Smooth muscle cell (in vitro differentiated cells): ENCODE data around the gene ZDHHC22. TPM values are rescaled to one million over a fixed set of nuclear protein-coding genes. Genes with fewer than 3 reads are reported as not detected.

Experiments
- DNase-seq: peaks from one replicate; lab custom pipeline; 2025; ENCODE audit not compliant: unreplicated experiment; lab: John Stamatoyannopoulos, UW
- H2AFZ ChIP-seq: fragments of 200-600 bp; sonication (generic); 2 replicates; pipeline ENCODE4 v1.6.0; 2016; ENCODE audit warnings: antibody characterized with exemption, low read depth, mild to moderate bottlenecking
- H3F3A ChIP-seq: fragments of 200-600 bp; sonication (generic); 2 replicates; pipeline ENCODE4 v1.6.0; 2017; ENCODE audit warnings: antibody characterized with exemption, low read depth
- H3K27ac ChIP-seq: fragments of 200-600 bp; sonication (generic); 2 replicates; pipeline ENCODE4 v1.5.1; 2016; ENCODE audit warnings: low read depth, mild to moderate bottlenecking
- H3K27me3 ChIP-seq: fragments of 200-600 bp; sonication (generic); 2 replicates; pipeline ENCODE4 v1.6.1; 2016; ENCODE audit warnings: low read depth, mild to moderate bottlenecking
- H3K36me3 ChIP-seq: fragments of 200-600 bp; sonication (generic); 2 replicates; pipeline ENCODE4 v1.5.1; 2016; ENCODE audit warnings: low read depth
- H3K4me1 ChIP-seq: fragments of 200-600 bp; sonication (generic); 2 replicates; pipeline ENCODE4 v1.5.1; 2016; ENCODE audit warnings: low read depth
- H3K4me2 ChIP-seq: fragments of 200-600 bp; sonication (generic); 2 replicates; pipeline ENCODE4 v1.6.0; 2016; ENCODE audit warnings: mild to moderate bottlenecking
- H3K4me3 ChIP-seq: fragments of 200-600 bp; sonication (generic); 2 replicates; pipeline ENCODE4 v1.5.1; 2016; ENCODE audit warnings: mild to moderate bottlenecking
- H3K79me2 ChIP-seq: fragments of 200-600 bp; sonication (generic); 2 replicates; pipeline ENCODE4 v1.6.0; 2016; ENCODE audit warnings: low read depth, mild to moderate bottlenecking
- H3K9ac ChIP-seq: fragments of 200-600 bp; sonication (generic); 2 replicates; pipeline ENCODE4 v1.6.0; 2016; ENCODE audit warnings: low read depth
- H3K9me3 ChIP-seq: fragments of 200-600 bp; sonication (generic); replicated peaks from 2 replicates; pipeline ENCODE4 v1.5.1; 2016; ENCODE audit warnings: low read depth
- H4K20me1 ChIP-seq: fragments of 200-600 bp; sonication (generic); 2 replicates; pipeline ENCODE4 v1.6.0; 2016; ENCODE audit warnings: low read depth
- CTCF ChIP-seq: fragments of 200-600 bp; sonication (generic); IDR thresholded peaks from 2 replicates; pipeline ENCODE4 v1.5.1; 2017; ENCODE audit warnings: borderline replicate concordance, mild to moderate bottlenecking, antibody characterized with exemption; ENCODE audit not compliant: insufficient read depth, poor library complexity, severe bottlenecking
- WGBS: methylation state at CpG from one replicate; pipeline ENCODE4 v1.1.7; 2016; ENCODE audit warnings: low lambda C conversion rate; 5-methylcytosine and 5-hydroxymethylcytosine counted together
- polyA plus RNA-seq: library from polyadenylated mRNA; unstranded; fragments of >200 nt; fragmentation: Nextera tagmentation; extraction: Ambion mirVana; gene quantifications from 2 replicates; pipeline ENCODE4 v1.2.1, GENCODE V29; 2016
- total RNA-seq: library from RNA; depleted of rRNA; stranded (reverse); fragments of >200 nt; gene quantifications from 2 replicates; pipeline ENCODE4 v1.2.3, GENCODE V29; 2014

The ZDHHC22 gene
- total and polyA plus RNA-seq, 2 experiments from 2014 or later: not detected

DNA sequence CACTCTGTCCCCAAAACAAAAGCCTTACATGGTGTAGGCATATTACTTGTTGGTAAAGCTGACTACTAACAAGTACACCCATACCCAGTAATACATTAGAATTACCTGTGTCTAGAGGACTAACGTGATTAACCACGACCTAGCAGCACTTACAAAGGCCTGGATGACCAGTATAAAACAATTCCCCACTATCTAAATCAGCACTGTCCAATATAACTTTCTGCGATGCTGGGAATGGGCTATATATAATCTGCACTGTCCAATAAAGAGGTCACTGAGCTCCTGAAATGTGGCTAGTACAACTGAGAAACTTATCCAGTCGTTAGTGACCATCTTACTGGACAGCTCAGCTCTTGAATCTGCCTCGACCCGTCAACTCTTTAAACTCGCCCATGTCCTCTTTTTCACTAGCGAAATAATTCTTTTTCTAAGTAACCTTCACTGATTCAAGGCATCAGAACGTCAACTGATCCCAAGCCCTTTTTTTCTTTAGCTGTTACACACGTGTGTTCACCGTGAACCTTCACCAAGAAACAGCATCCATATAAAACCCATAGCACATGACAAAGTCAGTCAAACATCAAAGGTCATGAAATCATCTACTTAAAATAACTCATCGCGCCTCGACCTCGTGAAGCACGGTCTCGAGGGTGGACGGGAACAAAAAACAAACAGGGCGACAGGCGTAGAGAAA, 44.4 kb downstream of the ZDHHC22 start:
- DNase-seq: no peak
- H3K9me3 ChIP-seq: no peaks in the 10 kb centered on the region
- no peaks in the 10 kb centered on the region for H3K27me3 ChIP-seq
- H3K4me1 ChIP-seq: peaks cover 20% of the 10 kb centered on the region
- no peaks in the 10 kb centered on the region for H3K36me3 ChIP-seq
- H4K20me1 ChIP-seq: no peaks in the 10 kb centered on the region
- H3K79me2 ChIP-seq: peaks cover 29% of the 10 kb centered on the region
- peak overlapping the region; percentile 96 for H3K27ac ChIP-seq
- H3K9ac ChIP-seq: peak overlapping the region; percentile 95
- peak overlapping the region; percentile 91 for H2AFZ ChIP-seq
- no peak for TF ChIP-seq CTCF
- peaks cover 6% of the 10 kb centered on the region for H3F3A ChIP-seq
- peak overlapping the region; percentile 75 for H3K4me3 ChIP-seq
- peak overlapping the region; percentile 91 for H3K4me2 ChIP-seq
- 5% methylated on average over 20 of the region's 20 CpGs for WGBS

DNA sequence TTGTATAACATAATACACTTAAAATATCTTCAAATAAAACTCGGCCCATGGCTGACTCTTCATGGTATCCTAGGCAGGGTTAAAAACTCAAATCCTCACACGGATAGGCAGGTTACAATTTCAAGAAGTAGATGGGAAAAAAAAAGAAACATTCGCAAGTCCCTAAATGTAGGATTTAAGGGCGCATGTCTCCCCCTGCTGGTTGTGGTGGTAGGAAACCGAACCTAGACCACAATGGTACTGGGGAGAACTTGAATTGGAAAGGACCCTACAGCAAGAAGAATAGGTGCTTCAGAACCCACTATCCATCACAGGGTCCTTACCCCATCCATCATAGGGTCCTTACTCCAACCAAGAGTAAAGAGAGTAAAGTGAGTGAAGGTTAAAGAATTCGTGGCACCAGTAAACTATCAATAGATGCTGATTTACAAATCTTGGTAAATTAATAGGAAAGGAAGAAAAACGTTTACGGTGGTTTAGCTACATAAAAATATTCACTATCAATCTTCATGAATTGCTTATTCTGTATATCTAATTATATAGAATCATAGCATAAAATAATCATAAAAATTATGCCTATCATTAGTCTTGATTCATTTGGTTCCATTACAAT, 46.8 kb downstream of the ZDHHC22 start:
- no peaks in the 10 kb centered on the region for H3K36me3 ChIP-seq
- peaks cover 19% of the 10 kb centered on the region for H3K4me1 ChIP-seq
- H3K27ac ChIP-seq: no peak overlapping the region
- peaks cover 6% of the 10 kb centered on the region for H3K79me2 ChIP-seq
- DNase-seq: peak; percentile 19
- peaks cover 6% of the 10 kb centered on the region for H3F3A ChIP-seq
- no peaks in the 10 kb centered on the region for H3K9me3 ChIP-seq
- WGBS: 25% methylated on average over 8 of the region's 8 CpGs
- H4K20me1 ChIP-seq: no peaks in the 10 kb centered on the region
- peak; percentile 84 for TF ChIP-seq CTCF
- H2AFZ ChIP-seq: no peak overlapping the region
- H3K9ac ChIP-seq: no peak overlapping the region
- H3K27me3 ChIP-seq: no peaks in the 10 kb centered on the region
- no peak overlapping the region for H3K4me3 ChIP-seq
- no peak overlapping the region for H3K4me2 ChIP-seq

GRCh38 chr14:77092676-77093075, 48.9 kb downstream of the ZDHHC22 start:
- WGBS: 99% methylated on average over 3 of the region's 3 CpGs
- no peak overlapping the region for H3K4me3 ChIP-seq
- H3K79me2 ChIP-seq: no peaks in the 10 kb centered on the region
- peaks cover 4% of the 10 kb centered on the region for H3F3A ChIP-seq
- no peaks in the 10 kb centered on the region for H3K27me3 ChIP-seq
- H2AFZ ChIP-seq: no peak overlapping the region
- no peaks in the 10 kb centered on the region for H4K20me1 ChIP-seq
- no peaks in the 10 kb centered on the region for H3K9me3 ChIP-seq
- H3K27ac ChIP-seq: no peak overlapping the region
- no peak overlapping the region for H3K4me2 ChIP-seq
- no peaks in the 10 kb centered on the region for H3K36me3 ChIP-seq
- TF ChIP-seq CTCF: no peak
- DNase-seq: no peak
- H3K4me1 ChIP-seq: peaks cover 13% of the 10 kb centered on the region
- no peak overlapping the region for H3K9ac ChIP-seq

GRCh38 chr14:77091518-77091917, 50.1 kb downstream of the ZDHHC22 start:
- no peak overlapping the region for H3K4me2 ChIP-seq
- H3K36me3 ChIP-seq: no peaks in the 10 kb centered on the region
- no peaks in the 10 kb centered on the region for H3K9me3 ChIP-seq
- no peaks in the 10 kb centered on the region for H4K20me1 ChIP-seq
- DNase-seq: no peak
- H2AFZ ChIP-seq: no peak overlapping the region
- no peaks in the 10 kb centered on the region for H3K27me3 ChIP-seq
- H3K79me2 ChIP-seq: no peaks in the 10 kb centered on the region
- no peak overlapping the region for H3K27ac ChIP-seq
- no peak overlapping the region for H3K4me3 ChIP-seq
- no peak for TF ChIP-seq CTCF
- H3K4me1 ChIP-seq: peaks cover 9% of the 10 kb centered on the region
- H3K9ac ChIP-seq: no peak overlapping the region
- peaks cover 4% of the 10 kb centered on the region for H3F3A ChIP-seq
